GM23338 (cell line): Measurements from ENCODE around the gene QSOX1.
A peak's percentile ranks its signal among the peaks of the same experiment; 100 is the strongest.

Experiments
- CREB1 ChIP-seq: fragments of 250-450 bp; sonication (Bioruptor Pico); IDR thresholded peaks from 2 replicates; pipeline ENCODE4 v1.5.0; 2020; ENCODE audit warnings: low read depth, mild to moderate bottlenecking, moderate library complexity
- CTCF ChIP-seq, 2 experiments: fragments of 200-600 bp in 1 of 2; sonication (generic) in 1 of 2; conservative IDR thresholded peaks; 2 replicates each; pipeline versions ENCODE4 v1.5.1 to v1.6.1; 2016 to 2017; ENCODE audit warnings: antibody characterized with exemption in 2 of 2, low read depth in 2 of 2, mild to moderate bottlenecking in 2 of 2, moderate library complexity in 1 of 2
- ETS1 ChIP-seq: IDR thresholded peaks from 2 replicates; pipeline ENCODE4 v1.6.1; 2016; ENCODE audit warnings: antibody characterized with exemption
- EZH2 ChIP-seq: fragments of 200-600 bp; sonication (generic); IDR thresholded peaks from one replicate; pipeline ENCODE4 v1.8.0; 2017; ENCODE audit warnings: antibody characterized with exemption, mild to moderate bottlenecking, low read depth; ENCODE audit not compliant: unreplicated experiment
- EZH2phosphoT487 ChIP-seq: fragments of 200-600 bp; sonication (generic); IDR thresholded peaks from one replicate; pipeline ENCODE4 v1.8.1; 2018; ENCODE audit warnings: antibody characterized with exemption; ENCODE audit not compliant: unreplicated experiment
- JUNB ChIP-seq: IDR thresholded peaks from one replicate; pipeline ENCODE4 v1.6.1; 2016; ENCODE audit warnings: antibody characterized with exemption; ENCODE audit not compliant: unreplicated experiment
- POLR2AphosphoS5 ChIP-seq: IDR thresholded peaks from 2 replicates; pipeline ENCODE4 v1.6.1; 2016; ENCODE audit warnings: antibody characterized with exemption, low read depth
- REST ChIP-seq: IDR thresholded peaks from one replicate; pipeline ENCODE4 v1.6.1; 2018; ENCODE audit warnings: antibody characterized with exemption; ENCODE audit not compliant: unreplicated experiment
- ZNF462 ChIP-seq: fragments of 250-450 bp; sonication (Bioruptor Pico); IDR thresholded peaks from 2 replicates; pipeline ENCODE4 v1.5.0; 2020; ENCODE audit warnings: mild to moderate bottlenecking, moderate library complexity

GRCh38 chr1:180228648-180229482, 74.2 kb downstream of the QSOX1 start:
- TF ChIP-seq CTCF (conservative IDR thresholded peaks at IDR 0.05; ENCODE audit: low read depth in 2 of 2) (no peak), EZH2 (peak; percentile 71), POLR2AphosphoS5 (no peak), ETS1 (no peak), JUNB (no peak), ZNF462 (CRISPR knock-in tag) (no peak), CREB1 (CRISPR knock-in tag) (no peak), EZH2phosphoT487 (no peak), REST (no peak)
